Lower leg skin (tissue), 3 donors: ENCODE data around the gene SEMA6B.

Experiments used
- POLR2A ChIP-seq, 2 donors: fragments of 450-650 bp; IDR thresholded peaks; one replicate each; pipeline ENCODE4 v1.6.1; 2016 to 2017; ENCODE audit warnings: antibody characterized with exemption in 2 of 2, mild to moderate bottlenecking in 1 of 2, moderate library complexity in 1 of 2
- TF ChIP-seq, protein P1 (sequence below), 3 donors: fragments of 450-650 bp; IDR thresholded peaks; one replicate each; pipeline ENCODE4 v1.5.1; 2016; ENCODE audit warnings: antibody characterized with exemption in 3 of 3, mild to moderate bottlenecking in 3 of 3, moderate library complexity in 2 of 3

GRCh38 chr19:4598712-4599111 lies 39.2 kb upstream of the SEMA6B start:
- TF ChIP-seq, protein P1, sequence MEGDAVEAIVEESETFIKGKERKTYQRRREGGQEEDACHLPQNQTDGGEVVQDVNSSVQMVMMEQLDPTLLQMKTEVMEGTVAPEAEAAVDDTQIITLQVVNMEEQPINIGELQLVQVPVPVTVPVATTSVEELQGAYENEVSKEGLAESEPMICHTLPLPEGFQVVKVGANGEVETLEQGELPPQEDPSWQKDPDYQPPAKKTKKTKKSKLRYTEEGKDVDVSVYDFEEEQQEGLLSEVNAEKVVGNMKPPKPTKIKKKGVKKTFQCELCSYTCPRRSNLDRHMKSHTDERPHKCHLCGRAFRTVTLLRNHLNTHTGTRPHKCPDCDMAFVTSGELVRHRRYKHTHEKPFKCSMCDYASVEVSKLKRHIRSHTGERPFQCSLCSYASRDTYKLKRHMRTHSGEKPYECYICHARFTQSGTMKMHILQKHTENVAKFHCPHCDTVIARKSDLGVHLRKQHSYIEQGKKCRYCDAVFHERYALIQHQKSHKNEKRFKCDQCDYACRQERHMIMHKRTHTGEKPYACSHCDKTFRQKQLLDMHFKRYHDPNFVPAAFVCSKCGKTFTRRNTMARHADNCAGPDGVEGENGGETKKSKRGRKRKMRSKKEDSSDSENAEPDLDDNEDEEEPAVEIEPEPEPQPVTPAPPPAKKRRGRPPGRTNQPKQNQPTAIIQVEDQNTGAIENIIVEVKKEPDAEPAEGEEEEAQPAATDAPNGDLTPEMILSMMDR (IDR thresholded peaks at IDR 0.05), result no peak
- no peak for TF ChIP-seq POLR2A (IDR thresholded peaks at IDR 0.05)
